H1 (cell line): ENCODE data around the gene RAD51C. TPM values are rescaled to one million over a fixed set of nuclear protein-coding genes. Genes with fewer than 3 reads are reported as not detected.

Experiments
- CTCF ChIA-PET: fragments of 300-600 bp; sonication (Branson Sonifier 250); formaldehyde crosslinking; loops from one replicate; lab custom pipeline; 2021; ENCODE audit not compliant: partially characterized antibody; lab: Charles Lee
- POLR2A ChIA-PET: fragments of 300-600 bp; sonication (Branson Sonifier 250); formaldehyde crosslinking; loops from one replicate; lab custom pipeline; 2021; ENCODE audit warnings: inconsistent platforms; ENCODE audit not compliant: partially characterized antibody; lab: Charles Lee
- DNase-seq, 2 experiments: peaks; one replicate each; pipeline versions ENCODE4 v3.0.0 to v3.0.0-alpha.2; 2010 to 2022; ENCODE audit warnings: low spot score in 2 of 2, low read depth in 1 of 2, mixed read lengths in 1 of 2
- FAIRE-seq: peaks from 2 replicates; lab custom pipeline; 2011; peaks lifted over from hg19 to GRCh38; lab: Jason Lieb, UNC
- H2AFZ ChIP-seq: 2 replicates; pipeline ENCODE4 v1.8.1; 2012; ENCODE audit warnings: low read length, inconsistent platforms
- H2AK5ac ChIP-seq: 2 replicates; pipeline ENCODE4 v1.6.1; 2013; ENCODE audit warnings: low read depth, low read length
- H2BK120ac ChIP-seq: replicated peaks from 2 replicates; pipeline ENCODE3; 2013; ENCODE audit warnings: low read depth, low read length, inconsistent platforms
- H2BK12ac ChIP-seq: 2 replicates; pipeline ENCODE4 v1.6.1; 2013; ENCODE audit warnings: low read depth, low read length
- H2BK15ac ChIP-seq: 2 replicates; pipeline ENCODE4 v1.6.1; 2013; ENCODE audit warnings: low read length
- H2BK20ac ChIP-seq: 2 replicates; pipeline ENCODE4 v1.6.1; 2013; ENCODE audit warnings: low read length
- H2BK5ac ChIP-seq: 2 replicates; pipeline ENCODE4 v1.6.1; 2013; ENCODE audit warnings: low read depth, low read length
- H3K14ac ChIP-seq: 2 replicates; pipeline ENCODE4 v1.6.1; 2013; ENCODE audit warnings: inconsistent platforms; ENCODE audit not compliant: insufficient read length
- H3K18ac ChIP-seq: 2 replicates; pipeline ENCODE4 v1.6.1; 2013; ENCODE audit warnings: low read length; ENCODE audit errors: extremely low read depth
- H3K23ac ChIP-seq: 2 replicates; pipeline ENCODE4 v1.6.1; 2013; ENCODE audit warnings: inconsistent platforms; ENCODE audit not compliant: insufficient read length
- H3K23me2 ChIP-seq: 2 replicates; pipeline ENCODE4 v1.6.1; 2013; ENCODE audit warnings: low read depth, low read length
- H3K27ac ChIP-seq: 2 replicates; pipeline ENCODE4 v1.6.1; 2011; ENCODE audit warnings: low read depth, low read length, inconsistent platforms
- H3K27me3 ChIP-seq, 4 experiments: replicated peaks in 1 of 4; 1 replicate in 1 of 4; 2 replicates in 3 of 4; pipeline versions ENCODE4 v1.6.1 to v1.8.1; 2011 to 2013; ENCODE audit warnings: low read length in 3 of 4, mild to moderate bottlenecking in 3 of 4, inconsistent platforms in 2 of 4, mixed read lengths in 2 of 4, moderate library complexity in 1 of 4; ENCODE audit not compliant: control insufficient read depth in 3 of 4, insufficient read depth in 3 of 4; ENCODE audit errors: extremely low read depth in 1 of 4
- H3K36me3 ChIP-seq, 4 experiments: 2 replicates each; pipeline versions ENCODE4 v1.6.1 to v1.8.1; 2011 to 2013; ENCODE audit warnings: mild to moderate bottlenecking in 4 of 4, low read length in 3 of 4, moderate library complexity in 2 of 4, control low read depth in 1 of 4, inconsistent platforms in 1 of 4; ENCODE audit not compliant: insufficient read depth in 4 of 4, control insufficient read depth in 2 of 4
- H3K4ac ChIP-seq: replicated peaks from 2 replicates; pipeline ENCODE3; 2013; ENCODE audit warnings: low read length, low read depth, mixed read lengths, inconsistent platforms; ENCODE audit not compliant: insufficient read length
- H3K4me1 ChIP-seq, 4 experiments: replicated peaks in 1 of 4; 1 replicate in 1 of 4; 2 replicates in 3 of 4; pipeline versions ENCODE4 v1.6.1 to v1.8.1; 2011 to 2013; ENCODE audit warnings: low read length in 3 of 4, inconsistent platforms in 2 of 4, mixed read lengths in 1 of 4; ENCODE audit not compliant: insufficient read depth in 4 of 4, control insufficient read depth in 3 of 4
- H3K4me2 ChIP-seq, 2 experiments: 2 replicates each; pipeline versions ENCODE4 v1.6.1 to v1.8.1; 2011 to 2013; ENCODE audit warnings: low read depth in 2 of 2, low read length in 2 of 2, control low read depth in 1 of 2, inconsistent platforms in 1 of 2, mild to moderate bottlenecking in 1 of 2; ENCODE audit not compliant: insufficient read depth in 1 of 2
- H3K4me3 ChIP-seq, 4 experiments: fragments of 200-600, 300-600 bp in 1 of 4; sonication (generic), shearing (Covaris generic), sonication (Bioruptor Twin) in 1 of 4; 2 replicates each; pipeline versions ENCODE4 v1.5.1 to v1.8.1; 2011 to 2016; ENCODE audit warnings: low read length in 4 of 4, low read depth in 3 of 4, control low read depth in 2 of 4, inconsistent platforms in 2 of 4, mild to moderate bottlenecking in 2 of 4, mixed read lengths in 1 of 4, moderate library complexity in 1 of 4; ENCODE audit not compliant: insufficient read depth in 2 of 4; ENCODE audit errors: extremely low read depth in 1 of 4
- H3K56ac ChIP-seq: replicated peaks from 2 replicates; pipeline ENCODE3; 2013; ENCODE audit warnings: low read depth, mild to moderate bottlenecking, mixed read lengths, low read length, inconsistent platforms; ENCODE audit not compliant: insufficient read length
- H3K79me1 ChIP-seq: 2 replicates; pipeline ENCODE4 v1.6.1; 2013; ENCODE audit warnings: low read depth, low read length, control low read depth
- H3K79me2 ChIP-seq, 2 experiments: 2 replicates each; pipeline versions ENCODE4 v1.6.1 to v1.8.1; 2012 to 2013; ENCODE audit warnings: low read length in 2 of 2, mild to moderate bottlenecking in 2 of 2, inconsistent platforms in 1 of 2; ENCODE audit not compliant: insufficient read depth in 2 of 2, control insufficient read depth in 1 of 2
- H3K9ac ChIP-seq, 4 experiments: replicated peaks in 1 of 4; 1 replicate in 1 of 4; 2 replicates in 3 of 4; pipeline versions ENCODE4 v1.6.1 to v1.8.1; 2011 to 2013; ENCODE audit warnings: low read depth in 3 of 4, low read length in 3 of 4, control low read depth in 2 of 4, mild to moderate bottlenecking in 2 of 4, moderate library complexity in 2 of 4, inconsistent platforms in 1 of 4; ENCODE audit errors: extremely low read depth in 1 of 4
- H3K9me3 ChIP-seq, 2 experiments: 2 replicates each; pipeline versions ENCODE4 v1.6.1 to v1.8.1; 2012 to 2013; ENCODE audit warnings: mild to moderate bottlenecking in 2 of 2, moderate library complexity in 2 of 2, control low read depth in 1 of 2, inconsistent platforms in 1 of 2, low read depth in 1 of 2, low read length in 1 of 2, mixed read lengths in 1 of 2; ENCODE audit not compliant: insufficient read depth in 2 of 2
- H4K20me1 ChIP-seq, 2 experiments: replicated peaks in 1 of 2; 2 replicates each; pipeline versions ENCODE3 to v1.8.1; 2011 to 2013; ENCODE audit warnings: inconsistent platforms in 2 of 2, low read length in 2 of 2, mild to moderate bottlenecking in 1 of 2; ENCODE audit not compliant: insufficient read depth in 2 of 2, control insufficient read depth in 1 of 2
- H4K5ac ChIP-seq: 2 replicates; pipeline ENCODE4 v1.6.1; 2013; ENCODE audit warnings: low read length, low read depth, mixed read lengths, inconsistent platforms; ENCODE audit not compliant: insufficient read length
- H4K8ac ChIP-seq: 2 replicates; pipeline ENCODE4 v1.8.0; 2013; ENCODE audit warnings: mild to moderate bottlenecking, moderate library complexity, low read length, inconsistent platforms; ENCODE audit not compliant: insufficient read depth; ENCODE audit errors: extremely low read depth
- H4K91ac ChIP-seq: replicated peaks from 2 replicates; pipeline ENCODE3; 2013; ENCODE audit warnings: low read length, mixed read lengths, inconsistent platforms; ENCODE audit not compliant: insufficient read length
- BCL11A ChIP-seq, 2 experiments: IDR thresholded peaks; one replicate each; pipeline ENCODE4 v1.6.1; 2011; ENCODE audit warnings: low read depth in 2 of 2, low read length in 2 of 2, mild to moderate bottlenecking in 2 of 2
- NANOG ChIP-seq: IDR thresholded peaks from 2 replicates; pipeline ENCODE4 v1.6.1; 2011; ENCODE audit warnings: low read length, low read depth, mild to moderate bottlenecking, inconsistent platforms; ENCODE audit not compliant: insufficient read depth, poor library complexity, severe bottlenecking
- POLR2AphosphoS5 ChIP-seq: IDR thresholded peaks from 2 replicates; pipeline ENCODE4 v1.6.1; 2011; ENCODE audit warnings: low read depth, low read length
- SIN3A ChIP-seq, 2 experiments: IDR thresholded peaks in 1 of 2; conservative IDR thresholded peaks in 1 of 2; 2 replicates each; pipeline ENCODE4 v1.6.1; 2011 to 2012; ENCODE audit warnings: low read length in 2 of 2, improper control_type of control experiment in 1 of 2, low read depth in 1 of 2, mild to moderate bottlenecking in 1 of 2
- SIX5 ChIP-seq: IDR thresholded peaks from 2 replicates; pipeline ENCODE4 v1.6.1; 2011; ENCODE audit warnings: mild to moderate bottlenecking, low read depth, low read length
- TBP ChIP-seq: IDR thresholded peaks from 2 replicates; pipeline ENCODE4 v1.6.1; 2011; ENCODE audit warnings: low read depth, low read length, improper control_type of control experiment
- TEAD4 ChIP-seq: IDR thresholded peaks from 2 replicates; pipeline ENCODE4 v1.6.1; 2012; ENCODE audit warnings: low read depth, low read length, inconsistent platforms, mixed read lengths
- WGBS, 2 experiments: shearing (Covaris generic) in 1 of 2; methylation state at CpG; one replicate each; pipeline versions ENCODE4 v1.1.6 to v1.1.7; 2013 to 2015; ENCODE audit warnings: low lambda C conversion rate in 2 of 2, mixed read lengths in 2 of 2, inconsistent platforms in 1 of 2, low coverage in 1 of 2, missing lambda C conversion rate in 1 of 2; ENCODE audit not compliant: insufficient replicate concordance in 2 of 2, insufficient coverage in 1 of 2, insufficient read length in 1 of 2; ENCODE audit errors: extremely low coverage in 1 of 2, missing lambda C conversion rate in 1 of 2; 5-methylcytosine and 5-hydroxymethylcytosine counted together
- polyA plus RNA-seq, 7 experiments: library from polyadenylated mRNA; depleted of rRNA in 3 of 7; stranded (reverse) in 5 of 7; unstranded in 2 of 7; fragments of >200 nt in 5 of 7; fragments of 200-250 nt in 2 of 7; gene quantifications; 1 replicate in 5 of 7; 2 replicates in 1 of 7; 4 replicates in 1 of 7; pipeline versions ENCODE4 v1.2.1 to v1.2.3, GENCODE V29; 2011 to 2013; ENCODE audit warnings: missing spikeins in 2 of 7, mixed read lengths in 2 of 7
- total RNA-seq: library from RNA; stranded (reverse); fragmentation: NEBNext Ultra II Directional; extraction: Animal tissue kit (Norgen Biotek cat#: 25700); gene quantifications from 2 replicates; pipeline ENCODE4 v1.2.1, GENCODE V29; 2021
- TF ChIP-seq, protein P1 (sequence below): IDR thresholded peaks from 2 replicates; pipeline ENCODE4 v1.6.1; 2011; ENCODE audit warnings: low read depth, mild to moderate bottlenecking, low read length; ENCODE audit not compliant: insufficient read depth

The RAD51C gene
- total and polyA plus RNA-seq, 2 of the 8 experiments (the other 6 are each of a cell fraction or from before 2014, with no cell fraction given), result 10.4 to 21.7 TPM

DNA sequence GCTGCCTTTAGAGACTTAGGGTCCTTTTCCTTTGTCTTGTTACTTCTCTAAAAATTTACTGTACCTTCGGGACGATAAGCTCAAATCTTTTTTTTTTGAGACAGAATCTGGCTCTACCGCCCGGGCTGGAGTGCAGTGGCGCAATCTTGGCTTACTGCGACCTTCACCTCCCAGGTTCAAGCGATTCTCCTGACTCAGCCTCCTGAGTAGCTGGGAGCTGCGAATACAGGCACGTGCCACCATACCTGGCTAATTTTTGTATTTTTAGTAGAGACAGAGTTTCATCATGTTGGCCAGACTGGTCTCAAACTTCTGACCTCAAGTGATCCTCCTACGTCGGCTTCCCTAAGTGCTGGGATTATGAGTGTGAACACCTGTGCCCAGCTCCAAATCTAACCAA is 7.4 kb downstream of the RAD51C start:
- no peak overlapping the region for H3K18ac ChIP-seq
- H3K9me3 ChIP-seq, result no peaks in the 10 kb centered on the region
- H2BK5ac ChIP-seq, result no peak overlapping the region
- no peak overlapping the region for H4K8ac ChIP-seq
- no peak overlapping the region for H3K23ac ChIP-seq
- no peak overlapping the region for H3K27ac ChIP-seq
- H2BK15ac ChIP-seq, result no peak overlapping the region
- no peak overlapping the region for H2BK120ac ChIP-seq
- no peak overlapping the region for H2BK12ac ChIP-seq
- TF ChIP-seq SIN3A (conservative IDR thresholded peaks at IDR 0.05 in 1 of 2, IDR thresholded peaks at IDR 0.05 in 1 of 2; ENCODE audit: low read depth in 1 of 2, low read length in 2 of 2) (no peak), TBP (no peak), TEAD4 (no peak), POLR2AphosphoS5 (no peak), SIX5 (no peak), NANOG (no peak), BCL11A (IDR thresholded peaks at IDR 0.05; ENCODE audit: low read depth in 2 of 2, low read length in 2 of 2) (no peak)
- TF ChIP-seq, protein P1, sequence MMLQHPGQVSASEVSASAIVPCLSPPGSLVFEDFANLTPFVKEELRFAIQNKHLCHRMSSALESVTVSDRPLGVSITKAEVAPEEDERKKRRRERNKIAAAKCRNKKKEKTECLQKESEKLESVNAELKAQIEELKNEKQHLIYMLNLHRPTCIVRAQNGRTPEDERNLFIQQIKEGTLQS, result no peak
- H3K4me3 ChIP-seq, result no peak overlapping the region
- ChIA-PET POLR2A (interaction anchor here (1.0 to 1.3 kb wide), 2 partner anchors 42 to 68 kb away, joined by 3 to 6 read pairs; no protein-coding TSS in a partner anchor), CTCF (interaction anchor here (0.7 to 2.1 kb wide), 4 partner anchors 11 to 164 kb away, joined by 3 to 9 read pairs (median 3); no protein-coding TSS in a partner anchor)
- no peaks in the 10 kb centered on the region for H3K79me2 ChIP-seq
- no peak overlapping the region for H3K14ac ChIP-seq
- 92% methylated on average over 11 of the region's 11 CpGs; no CpG with 5 or more reads in 1 of the 2 experiments for WGBS, 2 experiments
- H2BK20ac ChIP-seq, result no peak overlapping the region
- no peak overlapping the region for H3K56ac ChIP-seq
- H3K4me2 ChIP-seq, result no peak overlapping the region
- DNase-seq (no peak), FAIRE-seq (no peak)
- no peaks in the 10 kb centered on the region; a peak in 1 of 8 replicates for H3K36me3 ChIP-seq
- H3K79me1 ChIP-seq, result no peaks in the 10 kb centered on the region
- H2AK5ac ChIP-seq, result no peak overlapping the region
- H3K23me2 ChIP-seq, result no peaks in the 10 kb centered on the region
- H4K20me1 ChIP-seq, result no peaks in the 10 kb centered on the region
- H3K27me3 ChIP-seq, result no peaks in the 10 kb centered on the region
- H2AFZ ChIP-seq, result no peak overlapping the region
- no peak overlapping the region for H3K4ac ChIP-seq
- no peak overlapping the region for H4K5ac ChIP-seq
- no peak overlapping the region for H3K9ac ChIP-seq
- no peaks in the 10 kb centered on the region for H3K4me1 ChIP-seq
- H4K91ac ChIP-seq, result no peak overlapping the region
